CD4-positive, alpha-beta T cell (primary cell): ENCODE results near the gene DTNB. TPM values are rescaled to one million over a fixed set of nuclear protein-coding genes. Genes with fewer than 3 reads are reported as not detected.

Source experiments
- ATAC-seq: fragments of 200-7000 bp; cut with Tn5 transposase; one replicate; pipeline ENCODE4 v1.10.0; 2022; ENCODE audit warnings: mild to moderate bottlenecking; ENCODE audit not compliant: poor library complexity
- CTCF ChIA-PET: fragments of 350-600 bp; sonication (Branson Sonifier 250); formaldehyde crosslinking; loops from one replicate; lab custom pipeline; 2021; ENCODE audit warnings: antibody characterized with exemption, inconsistent platforms; lab: Charles Lee
- POLR2A ChIA-PET: fragments of 350-600 bp; sonication (Branson Sonifier 250); formaldehyde crosslinking; loops from one replicate; lab custom pipeline; 2021; ENCODE audit warnings: antibody characterized with exemption, inconsistent platforms; lab: Charles Lee
- DNase-seq, 14 experiments: peaks; one replicate each; pipeline ENCODE4 v3.0.0-alpha.2; 2013 to 2020; ENCODE audit warnings: mixed read lengths in 2 of 14
- H3K27ac ChIP-seq, 2 donors: one replicate each; pipeline versions ENCODE4 v1.5.1 to v1.7.0; 2013; ENCODE audit warnings: low read length in 2 of 2, low read depth in 1 of 2, mild to moderate bottlenecking in 1 of 2
- H3K27me3 ChIP-seq, 2 experiments: 1 replicate in 1 of 2; 2 replicates in 1 of 2; pipeline versions ENCODE4 v1.6.1 to v1.7.0; 2013; ENCODE audit warnings: low read length in 2 of 2, control low read depth in 1 of 2, mild to moderate bottlenecking in 1 of 2, moderate library complexity in 1 of 2; ENCODE audit not compliant: insufficient read depth in 2 of 2, control insufficient read depth in 1 of 2
- H3K36me3 ChIP-seq: one replicate; pipeline ENCODE4 v1.6.1; 2013; ENCODE audit warnings: low read length, control low read depth; ENCODE audit not compliant: insufficient read depth
- H3K4me1 ChIP-seq: one replicate; pipeline ENCODE4 v1.6.1; 2013; ENCODE audit warnings: low read length, control low read depth; ENCODE audit not compliant: insufficient read depth
- H3K4me3 ChIP-seq: one replicate; pipeline ENCODE4 v1.5.1; 2013; ENCODE audit warnings: mild to moderate bottlenecking, low read length, moderate library complexity
- H3K9me3 ChIP-seq, 2 experiments: 1 replicate in 1 of 2; 2 replicates in 1 of 2; pipeline versions ENCODE4 v1.6.1 to v1.7.0; 2013; ENCODE audit warnings: low read length in 2 of 2, mild to moderate bottlenecking in 2 of 2, control low read depth in 1 of 2, moderate library complexity in 1 of 2; ENCODE audit not compliant: control insufficient read depth in 1 of 2, insufficient read depth in 1 of 2
- H3K27ac Mint-ChIP-seq: one replicate; pipeline ENCODE4 v1.8.0; 2020; ENCODE audit warnings: mixed read lengths
- H3K27me3 Mint-ChIP-seq: one replicate; pipeline ENCODE4 v1.8.0; 2021; ENCODE audit warnings: mixed read lengths
- H3K36me3 Mint-ChIP-seq: one replicate; pipeline ENCODE4 v1.8.0; 2021; ENCODE audit warnings: low read depth, mixed read lengths
- H3K4me1 Mint-ChIP-seq: one replicate; pipeline ENCODE4 v1.8.0; 2021; ENCODE audit warnings: low read depth, mixed read lengths
- H3K4me3 Mint-ChIP-seq: one replicate; pipeline ENCODE4 v1.8.0; 2020; ENCODE audit warnings: mild to moderate bottlenecking, mixed read lengths
- H3K9me3 Mint-ChIP-seq: one replicate; pipeline ENCODE4 v1.8.0; 2020; ENCODE audit warnings: mixed read lengths
- intact Hi-C, 2 experiments: fragments of 100-400 bp; cut with DNase I in 1 of 2; cut with micrococcal nuclease in 1 of 2; formaldehyde crosslinking; loops; one replicate each; pipeline versions ENCODE4 v1.15.1 to v1.9.0; 2023 to 2025; cut with DNase I, micrococcal nuclease
- total RNA-seq, 174 experiments: library from RNA in 2 of 174; stranded (reverse) in 2 of 174; gene quantifications; one replicate each; pipeline ENCODE4 v1.2.3 and lab custom pipeline; 2021 to 2026
- TF ChIP-seq, protein P1 (sequence below): fragments of 200-600 bp; IDR thresholded peaks from one replicate; pipeline ENCODE4 v1.8.0; 2022; ENCODE audit warnings: antibody characterized with exemption, mild to moderate bottlenecking

Gene DTNB
- total RNA-seq, 2 experiments from 2014 or later, result 30.1 to 33.6 TPM

DNA sequence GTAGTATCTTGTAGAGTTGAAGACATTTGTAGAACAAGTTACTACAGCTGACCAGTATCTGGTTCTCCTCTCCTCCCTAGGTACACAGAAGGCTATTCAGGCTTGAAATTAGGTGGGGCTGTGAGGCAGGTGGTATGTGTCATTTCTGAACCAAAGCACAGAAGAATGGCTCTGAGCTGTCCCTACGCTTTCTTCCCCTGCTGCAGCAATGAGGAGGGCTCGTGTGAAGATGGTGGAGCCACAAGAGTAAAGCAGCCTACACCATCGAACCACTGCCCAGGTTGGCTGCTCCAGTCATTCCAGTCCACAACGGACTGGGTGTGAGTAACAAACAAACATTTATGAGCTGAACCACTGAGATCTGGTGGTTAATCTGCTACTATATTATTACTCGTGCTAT lies 148.9 kb downstream of the DTNB start:
- CTCF ChIA-PET, result interaction anchor here (1.1 to 1.6 kb wide), 2 partner anchors 20 to 163 kb away, joined by 3 read pairs; no protein-coding TSS in a partner anchor
- Mint-ChIP-seq H3K4me1 (peaks cover 7% of the 10 kb centered on the region), H3K36me3 (peaks cover 8% of the 10 kb centered on the region), H3K4me3 (no peak overlapping the region), H3K27me3 (no peaks in the 10 kb centered on the region), H3K9me3 (no peaks in the 10 kb centered on the region), H3K27ac (no peak overlapping the region)
- Histone ChIP-seq H3K36me3 (no peaks in the 10 kb centered on the region), H3K4me1 (no peaks in the 10 kb centered on the region), H3K9me3 (no peaks in the 10 kb centered on the region), H3K27ac (no peak overlapping the region), H3K27me3 (no peaks in the 10 kb centered on the region), H3K4me3 (no peak overlapping the region)
- POLR2A ChIA-PET, result no interaction called here
- ATAC-seq, result no peak
- DNase-seq, result no peak
- TF ChIP-seq, protein P1, sequence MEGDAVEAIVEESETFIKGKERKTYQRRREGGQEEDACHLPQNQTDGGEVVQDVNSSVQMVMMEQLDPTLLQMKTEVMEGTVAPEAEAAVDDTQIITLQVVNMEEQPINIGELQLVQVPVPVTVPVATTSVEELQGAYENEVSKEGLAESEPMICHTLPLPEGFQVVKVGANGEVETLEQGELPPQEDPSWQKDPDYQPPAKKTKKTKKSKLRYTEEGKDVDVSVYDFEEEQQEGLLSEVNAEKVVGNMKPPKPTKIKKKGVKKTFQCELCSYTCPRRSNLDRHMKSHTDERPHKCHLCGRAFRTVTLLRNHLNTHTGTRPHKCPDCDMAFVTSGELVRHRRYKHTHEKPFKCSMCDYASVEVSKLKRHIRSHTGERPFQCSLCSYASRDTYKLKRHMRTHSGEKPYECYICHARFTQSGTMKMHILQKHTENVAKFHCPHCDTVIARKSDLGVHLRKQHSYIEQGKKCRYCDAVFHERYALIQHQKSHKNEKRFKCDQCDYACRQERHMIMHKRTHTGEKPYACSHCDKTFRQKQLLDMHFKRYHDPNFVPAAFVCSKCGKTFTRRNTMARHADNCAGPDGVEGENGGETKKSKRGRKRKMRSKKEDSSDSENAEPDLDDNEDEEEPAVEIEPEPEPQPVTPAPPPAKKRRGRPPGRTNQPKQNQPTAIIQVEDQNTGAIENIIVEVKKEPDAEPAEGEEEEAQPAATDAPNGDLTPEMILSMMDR, result no peak
- intact Hi-C loops, result loop anchor here in 1 of 2 experiments (5.0 kb wide), 1 partner anchor 162 kb away; no protein-coding TSS in a partner anchor

GRCh38 chr2:25523060-25523459 lies 150.3 kb downstream of the DTNB start:
- H3K9me3 Mint-ChIP-seq, result no peaks in the 10 kb centered on the region
- Histone ChIP-seq H3K9me3 (no peaks in the 10 kb centered on the region), H3K27me3 (no peaks in the 10 kb centered on the region), H3K27ac (no peak overlapping the region), H3K4me3 (no peak overlapping the region), H3K4me1 (no peaks in the 10 kb centered on the region), H3K36me3 (no peaks in the 10 kb centered on the region)
- no peak for ATAC-seq
- no peak for DNase-seq
- H3K4me3 Mint-ChIP-seq, result no peak overlapping the region
- ChIA-PET CTCF (no interaction called here), POLR2A (interaction anchor here (0.6 kb wide), 1 partner anchor 19 kb away, joined by 3 read pairs; no protein-coding TSS in a partner anchor)
- H3K27me3 Mint-ChIP-seq, result no peaks in the 10 kb centered on the region
- H3K4me1 Mint-ChIP-seq, result peaks cover 7% of the 10 kb centered on the region
- no peaks in the 10 kb centered on the region for H3K36me3 Mint-ChIP-seq
- intact Hi-C loops, result loop anchor here in 1 of 2 experiments (2.0 to 5.0 kb wide), 2 partner anchors 161 to 214 kb away; no protein-coding TSS in a partner anchor
- peak overlapping the region; percentile 47 for H3K27ac Mint-ChIP-seq
- TF ChIP-seq, protein P1, result no peak

GRCh38 chr2:25521665-25522387 lies 151.6 kb downstream of the DTNB start:
- Mint-ChIP-seq H3K27me3 (no peaks in the 10 kb centered on the region), H3K4me3 (peak overlapping the region; percentile 3), H3K36me3 (no peaks in the 10 kb centered on the region), H3K4me1 (peaks cover 7% of the 10 kb centered on the region), H3K27ac (peak overlapping the region; percentile 9), H3K9me3 (no peaks in the 10 kb centered on the region)
- H3K27me3 ChIP-seq, result no peaks in the 10 kb centered on the region
- intact Hi-C loops, result loop anchor here (1.0 to 5.0 kb wide), 5 partner anchors 160 to 356 kb away; no protein-coding TSS in a partner anchor
- H3K9me3 ChIP-seq, result no peaks in the 10 kb centered on the region
- H3K36me3 ChIP-seq, result no peaks in the 10 kb centered on the region
- H3K4me3 ChIP-seq, result peak overlapping the region; percentile 10
- TF ChIP-seq, protein P1, result peak; percentile 80
- no peaks in the 10 kb centered on the region for H3K4me1 ChIP-seq
- DNase-seq (peak in 7 of 14 experiments; percentile 16 to 87 (median 45)), ATAC-seq (peak; percentile 100)
- ChIA-PET POLR2A (interaction anchor here (1.0 to 1.3 kb wide), 2 partner anchors 160 to 249 kb away, joined by 3 to 5 read pairs; no protein-coding TSS in a partner anchor), CTCF (interaction anchor here (1.0 kb wide), 1 partner anchor 179 kb away, joined by 3 read pairs; the partner anchor contains the start of gene DNMT3A)
- H3K27ac ChIP-seq, result no peak overlapping the region
